HG03460 (cell line): ENCODE results near the gene SLC15A4.
"Not testable (repeated sequence)": the region's sequence is repeated elsewhere in the genome, so short reads cannot be mapped to it uniquely, and the experiment has no call there.

Source experiments
- ATAC-seq: cut with Tn5 transposase; IDR thresholded peaks from one replicate; pipeline ENCODE4 v1.9.1; 2021; ENCODE audit not compliant: unreplicated experiment

The SLC15A4 gene

DNA sequence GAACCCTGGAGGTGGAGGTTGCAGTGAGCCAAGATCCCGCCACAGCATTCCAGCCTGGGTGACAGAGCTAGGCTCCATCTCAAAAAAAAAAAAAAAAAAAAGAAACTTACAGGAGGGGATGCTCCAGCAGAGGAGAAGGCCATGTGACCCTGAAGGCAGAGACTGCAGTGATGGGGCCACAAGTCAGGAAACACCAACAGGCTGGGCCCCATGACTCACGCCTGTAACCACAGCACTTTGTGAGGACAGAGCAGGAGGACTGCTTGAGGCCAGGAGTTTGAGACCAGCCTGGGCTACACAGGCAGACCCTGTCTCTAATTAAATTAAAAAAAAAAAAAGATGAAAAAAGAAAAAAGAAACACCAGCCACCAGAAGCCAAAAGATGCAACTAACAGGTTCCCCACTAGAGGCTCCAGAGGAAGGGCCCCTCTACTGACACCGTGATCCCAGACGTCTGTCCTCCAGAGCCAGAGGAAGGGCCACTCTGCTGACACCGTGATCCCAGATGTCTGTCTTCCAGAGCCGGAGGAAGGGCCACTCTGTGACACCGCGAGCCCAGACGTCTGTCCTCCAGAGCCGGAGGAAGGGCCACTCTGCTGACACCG lies 20.4 kb upstream of the SLC15A4 start:
- ATAC-seq = peak; percentile 41

GRCh38 chr12:128843538-128843937 lies 19.8 kb upstream of the SLC15A4 start:
- ATAC-seq = no peak

- ATAC-seq = no peak
Observed at GRCh38 chr12:128842579-128842978, 18.8 kb upstream of the SLC15A4 start.

- ATAC-seq = peak; percentile 81
Observed at GRCh38 chr12:128840862-128841468, 17.2 kb upstream of the SLC15A4 start.

DNA sequence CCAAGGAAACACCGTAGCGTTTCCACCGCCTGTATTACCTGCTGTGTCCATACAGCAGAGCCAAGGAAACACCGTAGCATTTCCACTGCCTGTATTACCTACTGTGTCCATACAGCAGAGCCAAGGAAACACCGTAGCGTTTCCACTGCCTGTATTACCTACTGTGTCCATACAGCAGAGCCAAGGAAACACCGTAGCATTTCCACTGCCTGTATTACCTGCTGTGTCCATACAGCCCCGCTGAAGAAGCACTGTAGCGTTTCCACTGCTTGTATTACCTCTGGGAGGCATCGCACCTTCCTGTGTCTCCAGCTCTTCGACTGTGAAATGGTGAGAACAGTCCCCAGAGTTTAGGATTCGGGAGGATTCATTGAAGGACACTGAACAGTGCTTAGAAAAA lies 16.1 kb upstream of the SLC15A4 start:
- ATAC-seq = not testable (repeated sequence)

DNA sequence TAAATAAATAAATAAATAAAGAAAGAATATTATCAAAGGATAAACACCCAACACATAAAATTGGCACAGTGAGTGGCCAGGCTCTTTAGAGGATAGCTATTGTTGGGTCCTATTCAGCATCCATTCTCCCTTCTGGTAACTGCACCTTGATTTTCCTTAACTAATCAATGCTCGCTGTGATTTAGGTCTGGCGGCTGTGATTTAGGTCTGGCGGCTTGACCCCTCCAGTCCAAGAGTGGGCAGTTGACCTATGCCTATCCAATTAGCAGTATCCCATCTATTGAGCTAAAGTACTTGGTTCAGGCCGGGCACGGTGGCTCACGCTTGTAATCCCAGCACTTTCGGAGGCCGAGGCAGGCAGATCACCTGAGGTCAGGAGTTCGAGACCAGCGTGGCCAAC lies 9.7 kb upstream of the SLC15A4 start:
- no peak for ATAC-seq

DNA sequence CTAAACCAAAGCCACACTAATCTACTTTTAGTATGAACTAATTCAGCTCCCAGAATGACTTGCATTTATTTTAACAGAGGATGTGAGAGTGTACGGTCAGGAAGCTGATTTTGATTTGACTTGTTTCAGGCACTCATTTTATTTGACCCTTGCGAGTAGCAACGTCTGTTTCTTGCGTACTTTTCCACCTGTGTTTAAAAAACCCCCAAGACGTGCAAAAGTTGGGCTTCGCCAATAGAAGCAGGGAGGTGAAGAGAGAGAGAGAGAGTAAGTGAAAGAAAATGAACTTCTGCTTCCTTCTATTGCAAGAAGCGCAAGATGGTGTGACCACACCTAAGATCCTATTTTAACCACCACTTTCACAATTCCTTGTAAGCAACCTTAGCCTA lies 6.7 kb upstream of the SLC15A4 start:
- ATAC-seq = peak; percentile 50

- ATAC-seq = peak; percentile 84
Observed at GRCh38 chr12:128829861-128830504, 6.2 kb upstream of the SLC15A4 start.

DNA sequence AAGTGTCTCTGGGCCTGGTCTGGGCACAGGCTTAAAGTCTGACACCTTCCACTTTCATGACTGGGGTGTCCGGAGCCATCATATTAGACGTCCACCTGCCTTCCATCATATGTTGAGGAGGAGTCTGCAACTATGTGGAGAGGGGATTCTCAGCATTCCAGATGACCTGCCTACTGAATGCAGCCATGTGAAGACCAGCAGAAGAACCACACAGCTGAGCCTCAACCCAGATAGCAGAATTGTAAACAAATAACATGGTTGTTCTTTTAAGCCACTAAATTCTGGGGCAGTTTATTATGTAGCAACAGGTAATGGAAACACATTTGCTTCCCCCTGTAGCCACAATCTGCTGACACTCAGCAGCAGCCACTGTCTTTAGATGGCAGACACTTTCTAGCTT lies 4.0 kb upstream of the SLC15A4 start:
- ATAC-seq = no peak

- ATAC-seq = no peak
Observed at GRCh38 chr12:128825835-128826234, 2.1 kb upstream of the SLC15A4 start.

DNA sequence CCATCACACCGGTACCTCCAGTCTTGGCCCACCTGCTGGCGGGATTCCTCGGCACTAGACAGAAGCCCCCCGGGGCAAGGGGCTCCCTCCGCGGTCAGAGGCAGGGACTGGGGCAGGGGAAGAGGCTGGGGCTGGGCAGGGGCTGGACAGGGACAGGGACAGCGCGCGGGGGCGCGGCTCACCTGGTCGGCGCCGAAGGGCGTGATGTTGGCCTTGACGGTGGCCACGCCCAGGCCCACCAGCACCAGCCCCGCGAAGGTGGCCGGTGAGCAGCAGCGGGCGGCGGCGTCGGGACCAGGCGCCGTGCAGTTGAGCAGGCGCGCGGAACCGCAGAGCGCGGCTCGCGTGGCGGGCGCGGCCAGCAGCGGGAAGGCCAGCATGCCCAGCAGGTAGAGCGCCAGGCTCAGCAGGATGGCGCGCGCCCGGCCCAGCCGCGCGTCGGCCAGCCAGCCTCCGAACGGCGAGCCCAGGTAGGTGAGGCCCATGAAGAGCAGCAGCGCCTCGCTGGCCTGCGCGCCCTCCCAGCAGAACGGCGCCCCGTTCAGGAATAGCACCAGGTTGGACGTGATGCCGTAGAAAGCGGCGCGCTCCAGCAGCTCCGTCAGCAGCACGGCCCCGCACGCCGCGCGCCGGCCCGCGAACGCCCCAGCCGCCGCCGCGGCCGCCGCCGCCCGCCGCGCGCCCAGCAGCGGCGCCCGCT lies 392 bp downstream of the SLC15A4 start:
- no peak for ATAC-seq

DNA sequence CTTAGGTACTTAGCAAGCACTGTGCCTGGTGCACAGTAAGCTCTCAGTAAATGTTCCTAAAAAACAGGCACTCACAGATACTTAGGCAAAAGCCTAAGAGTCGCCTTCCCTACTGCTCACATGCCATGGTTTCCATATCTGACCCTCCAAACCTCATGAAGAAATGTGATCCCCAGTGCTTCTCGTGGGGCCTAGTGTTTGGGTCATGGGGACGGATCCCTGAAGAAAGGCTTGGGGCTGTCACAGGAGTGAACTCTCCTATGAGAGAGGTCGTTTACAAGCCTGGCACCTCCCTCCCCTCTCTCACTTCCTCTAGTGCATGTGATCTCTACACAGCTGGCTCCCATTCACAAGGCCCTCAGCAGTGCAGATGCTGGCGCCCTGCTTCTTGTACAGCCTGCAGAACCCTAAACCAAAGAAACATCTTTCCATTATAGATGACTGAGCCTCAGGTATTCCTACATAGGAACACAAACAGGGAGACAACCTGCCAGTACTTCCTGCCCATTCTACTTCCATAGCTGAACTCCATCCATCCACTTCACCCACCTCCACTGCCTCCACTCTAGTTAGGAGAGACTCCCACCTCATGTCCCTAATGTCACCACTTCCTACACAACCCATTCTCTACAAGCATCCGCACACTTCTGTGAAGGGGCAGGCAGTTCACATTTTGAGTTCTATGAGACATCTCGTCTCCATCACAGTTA lies 2.9 kb downstream of the SLC15A4 start:
- peak; percentile 52 for ATAC-seq

DNA sequence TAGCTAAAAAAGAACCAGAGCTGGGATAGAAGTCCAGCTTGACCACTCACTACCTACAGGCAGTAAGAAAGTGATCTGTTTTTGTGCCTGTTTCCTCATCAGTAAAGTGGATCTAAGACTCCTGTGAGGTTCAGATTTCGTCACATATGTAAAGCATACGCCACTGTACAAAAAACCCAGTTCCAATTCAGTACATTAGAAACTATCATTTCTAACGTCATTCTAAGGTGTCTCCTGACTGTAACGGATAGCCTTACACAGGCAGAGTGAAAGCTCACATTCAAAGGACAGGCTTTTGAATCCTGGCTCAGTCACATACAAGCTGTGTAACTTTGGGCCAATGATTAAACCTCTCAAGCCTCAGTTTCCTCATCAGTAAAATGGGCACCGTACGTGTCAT lies 3.5 kb downstream of the SLC15A4 start:
- no peak for ATAC-seq

- no peak for ATAC-seq
Observed at GRCh38 chr12:128819293-128820144, 4.2 kb downstream of the SLC15A4 start.

- peak; percentile 41 for ATAC-seq
Observed at GRCh38 chr12:128818065-128819022, 5.4 kb downstream of the SLC15A4 start.

GRCh38 chr12:128817111-128818015 lies 6.4 kb downstream of the SLC15A4 start:
- peak; percentile 51 for ATAC-seq

DNA sequence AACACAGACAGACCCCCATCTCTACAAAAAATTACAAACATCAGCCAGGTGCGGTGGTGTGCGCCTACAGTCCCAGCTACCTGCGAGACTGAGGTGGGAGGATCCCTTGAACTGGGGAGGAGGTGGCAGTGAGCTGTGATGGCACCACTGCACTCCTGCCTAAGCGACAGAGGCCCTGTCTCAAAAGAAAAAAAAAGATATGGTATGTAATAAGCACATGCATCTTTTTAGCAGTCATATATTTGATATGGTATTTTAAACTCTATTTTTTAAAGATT lies 7.2 kb downstream of the SLC15A4 start:
- no peak for ATAC-seq
